GM18499 (cell line): Measurements from ENCODE around the gene CD300LF.

Experiments used
- ATAC-seq: cut with Tn5 transposase; IDR thresholded peaks from one replicate; pipeline ENCODE4 v1.9.1; 2021; ENCODE audit warnings: moderate number of reproducible peaks; ENCODE audit not compliant: insufficient read depth, unreplicated experiment

The CD300LF gene

DNA sequence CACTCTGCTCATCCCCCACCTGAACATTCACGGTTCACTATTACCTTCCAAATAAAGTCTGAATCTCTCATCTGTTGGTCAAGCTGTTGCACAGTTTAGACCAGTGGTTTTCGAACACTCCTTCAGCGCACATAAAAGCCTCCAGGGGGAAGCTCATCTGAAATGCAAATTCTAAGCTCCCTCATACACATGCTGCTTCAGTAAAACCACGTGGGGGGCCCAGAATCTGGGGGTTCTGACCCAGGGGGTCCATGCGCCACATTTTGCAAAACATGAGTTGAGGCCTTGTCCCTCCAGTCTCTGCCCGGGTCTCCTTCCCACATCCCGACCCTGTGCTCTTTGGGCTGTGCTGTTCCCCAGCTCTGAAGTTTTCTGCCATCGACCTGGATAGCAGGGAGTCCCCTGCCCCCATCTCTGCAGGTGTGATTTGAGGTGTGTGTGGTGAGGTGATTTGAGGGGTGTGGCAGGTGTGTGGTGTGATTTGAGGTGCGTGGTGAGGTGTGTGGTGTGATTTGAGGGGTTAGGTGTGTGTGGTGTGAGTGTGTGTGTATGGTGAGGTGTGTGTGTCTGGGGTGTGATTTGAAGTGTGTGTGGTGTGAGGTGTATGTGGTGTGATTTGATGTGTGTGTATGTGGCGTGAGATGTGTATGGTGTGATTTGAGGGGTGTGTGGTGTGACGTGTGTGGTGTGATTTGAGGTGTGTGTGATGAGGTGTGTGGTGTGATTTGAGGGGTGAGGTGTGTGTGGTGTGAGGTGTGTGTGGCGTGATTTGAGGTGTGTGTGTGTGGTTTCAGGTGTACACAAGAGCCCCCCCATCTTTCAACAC lies 19.5 kb upstream of the CD300LF start:
- ATAC-seq: no peak

DNA sequence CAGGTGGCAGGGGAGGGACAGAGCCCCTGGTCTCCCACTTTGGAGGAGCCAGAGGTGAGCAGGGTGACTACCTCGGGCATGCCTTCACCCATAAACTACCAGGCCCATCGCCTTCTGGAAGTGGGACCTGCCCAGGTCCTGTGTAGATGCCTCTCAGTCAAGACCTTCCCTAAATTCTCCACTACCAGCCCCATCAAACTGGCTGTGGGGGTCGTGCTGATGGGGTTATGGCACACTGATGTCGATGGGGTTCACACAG lies 18.6 kb upstream of the CD300LF start:
- no peak for ATAC-seq

DNA sequence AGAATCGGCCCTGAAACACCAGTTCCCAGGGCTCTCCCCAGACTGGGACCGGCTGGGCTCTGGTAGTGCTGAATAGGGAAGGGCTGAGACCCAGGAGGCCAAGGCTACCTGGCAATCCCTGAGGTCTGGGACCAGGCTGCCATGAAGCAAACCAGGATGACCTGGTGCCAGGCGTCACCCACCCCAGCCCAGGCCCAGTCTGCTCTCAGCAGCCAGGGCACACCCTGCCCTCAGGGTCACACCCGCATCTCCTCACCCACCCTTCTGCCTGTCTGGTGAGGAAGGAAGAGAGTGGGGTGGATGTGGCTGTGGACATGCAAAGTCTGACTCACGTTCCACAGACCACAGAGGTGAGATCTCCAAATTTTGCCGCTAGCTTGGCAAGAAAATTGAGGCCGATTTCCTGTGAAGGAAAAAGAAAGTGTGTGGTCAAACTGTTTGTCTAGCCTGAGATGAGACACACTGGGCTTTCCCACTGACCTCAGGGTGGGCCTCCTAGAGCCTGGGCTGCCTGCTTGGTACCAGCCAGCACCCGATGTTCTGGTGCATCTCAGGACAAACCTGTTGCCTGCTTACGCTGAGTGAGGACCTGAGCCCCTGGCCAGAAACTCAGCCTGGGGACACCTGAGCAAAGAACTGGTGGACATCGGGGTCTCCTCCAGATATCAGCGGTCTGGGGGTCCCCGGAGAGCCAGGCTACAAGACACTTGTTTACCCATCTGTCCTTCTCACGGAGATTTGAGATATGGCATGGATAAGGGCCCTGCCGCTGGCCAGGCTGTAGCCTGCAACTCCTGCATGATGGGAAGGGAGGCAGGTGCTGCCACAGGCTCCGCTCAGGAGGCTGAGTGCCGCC lies 18.0 kb upstream of the CD300LF start:
- ATAC-seq: no peak

DNA sequence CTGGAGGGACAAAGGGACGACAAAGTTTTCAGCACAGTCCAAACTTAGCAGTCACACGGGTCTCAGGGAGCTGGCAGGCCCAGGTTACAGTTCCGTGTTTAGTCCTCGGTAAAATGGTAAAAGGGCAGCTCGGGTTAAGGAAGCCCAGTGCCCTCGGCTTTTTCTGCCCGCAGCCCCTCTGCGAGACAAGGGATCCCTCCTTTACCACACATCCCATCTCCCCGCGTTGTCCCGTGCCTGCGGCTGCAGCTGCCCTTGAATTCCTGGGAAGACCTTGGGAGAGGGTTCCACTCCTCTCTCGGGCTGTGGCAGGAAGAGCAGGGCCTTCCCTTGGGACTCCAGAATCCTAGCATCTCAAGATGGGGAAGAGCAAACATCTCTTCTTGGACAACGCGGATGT lies 17.1 kb upstream of the CD300LF start:
- ATAC-seq: no peak

DNA sequence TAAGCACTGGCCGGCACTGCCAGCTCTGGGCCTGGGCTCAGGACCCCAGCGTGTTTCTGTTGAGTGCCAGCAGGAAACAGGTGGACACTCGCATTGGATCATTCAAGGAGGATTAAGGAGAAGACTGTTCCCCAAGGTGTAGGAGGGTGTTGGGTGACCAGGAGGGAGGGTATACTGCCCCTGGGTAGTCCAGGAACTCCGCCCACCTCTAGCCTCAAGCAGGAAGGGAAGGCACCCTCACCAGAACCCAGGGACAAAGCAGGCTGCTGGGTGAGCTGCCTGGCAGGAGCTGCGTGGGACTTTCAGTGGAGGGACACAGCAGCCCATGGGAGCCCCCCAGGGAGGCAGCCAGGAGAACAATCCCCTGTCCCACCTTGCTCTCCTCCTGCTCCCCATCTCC lies 16.6 kb upstream of the CD300LF start:
- ATAC-seq: no peak

DNA sequence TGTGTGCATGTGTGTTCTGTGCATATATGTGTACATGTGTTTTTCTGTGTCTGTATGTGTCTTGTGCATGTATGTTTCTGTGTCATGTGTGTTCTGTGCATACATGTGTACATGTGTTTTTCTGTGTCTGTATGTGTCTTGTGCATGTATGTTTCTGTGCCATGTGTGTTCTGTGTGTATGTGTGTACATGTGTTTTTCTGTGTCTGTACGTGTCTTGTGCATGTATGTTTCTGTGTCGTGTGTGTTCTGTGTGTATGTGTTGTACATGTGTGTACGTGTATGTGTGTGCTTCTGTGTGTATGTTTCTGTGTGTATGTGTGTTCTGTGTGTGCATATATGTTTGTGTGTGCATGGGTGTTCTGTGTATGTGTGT lies 16.0 kb upstream of the CD300LF start:
- ATAC-seq: no peak

DNA sequence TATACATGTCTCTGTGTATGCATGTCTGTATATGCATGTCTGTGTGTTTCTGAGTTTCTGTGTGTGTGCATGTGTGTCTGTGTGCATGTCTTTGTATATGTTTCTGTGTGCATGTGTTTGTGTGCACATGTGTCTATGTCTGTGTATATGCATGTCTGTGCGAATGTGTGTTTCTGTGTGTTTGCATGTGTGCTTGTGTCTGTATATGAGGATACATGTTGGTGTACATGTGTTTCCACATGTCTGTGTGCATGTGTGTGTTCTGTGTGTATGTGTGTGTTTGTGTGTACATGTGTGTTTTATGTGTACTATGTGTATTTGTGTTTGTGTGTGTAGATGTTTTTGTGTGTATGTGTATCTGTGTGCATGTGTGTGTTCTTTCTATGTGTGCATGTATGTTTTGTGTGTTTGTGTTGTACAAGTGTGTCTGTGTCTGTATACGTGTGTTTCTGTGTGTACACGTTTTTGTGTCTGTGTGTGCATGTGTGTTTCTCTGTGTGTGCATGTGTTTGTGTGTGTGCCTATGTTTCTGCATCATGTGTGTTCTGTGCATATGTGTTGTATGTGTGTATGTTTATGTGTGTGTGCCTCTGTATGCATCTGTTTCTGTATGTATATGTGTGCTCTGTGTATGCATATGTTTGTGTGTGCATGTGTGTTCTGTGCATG lies 15.4 kb upstream of the CD300LF start:
- no peak for ATAC-seq

DNA sequence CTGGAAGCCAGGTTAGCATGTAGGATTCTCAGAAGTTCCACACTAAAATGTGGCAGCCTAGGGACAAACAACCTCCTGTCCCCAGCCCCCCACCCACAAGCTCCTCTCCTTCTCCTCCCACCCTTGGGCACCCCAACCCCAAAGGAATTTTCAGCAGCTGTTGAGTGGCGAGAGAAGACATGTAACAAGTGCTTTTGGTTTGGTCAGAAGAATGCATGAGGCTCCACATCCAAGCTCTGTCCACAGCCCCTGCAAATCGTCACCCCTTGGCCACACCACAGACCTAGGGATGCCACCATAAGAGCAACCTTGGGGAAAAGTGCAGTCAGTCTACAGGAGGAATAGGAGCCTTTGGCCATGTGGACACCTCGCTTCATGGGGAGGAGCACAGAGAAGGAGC lies 12.4 kb upstream of the CD300LF start:
- no peak for ATAC-seq

DNA sequence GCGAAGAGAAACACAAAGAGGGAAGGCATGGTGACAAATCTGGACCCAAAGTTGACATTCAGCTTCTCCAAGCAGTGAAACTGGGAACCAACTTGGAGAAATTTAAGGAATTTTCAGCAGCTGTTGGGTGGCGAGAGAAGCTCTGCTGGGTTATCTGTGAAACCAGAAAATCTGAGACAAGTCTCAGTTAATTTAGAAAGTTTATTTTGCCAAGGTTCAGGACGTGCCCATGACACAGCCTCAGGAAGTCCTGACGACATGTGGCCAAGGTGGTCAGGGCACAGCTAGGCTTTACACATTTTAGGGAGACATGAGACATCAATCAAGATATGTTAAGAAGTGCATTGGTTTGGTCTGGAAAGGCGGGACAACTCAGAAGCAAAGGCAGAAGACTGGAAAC lies 11.2 kb upstream of the CD300LF start:
- no peak for ATAC-seq

DNA sequence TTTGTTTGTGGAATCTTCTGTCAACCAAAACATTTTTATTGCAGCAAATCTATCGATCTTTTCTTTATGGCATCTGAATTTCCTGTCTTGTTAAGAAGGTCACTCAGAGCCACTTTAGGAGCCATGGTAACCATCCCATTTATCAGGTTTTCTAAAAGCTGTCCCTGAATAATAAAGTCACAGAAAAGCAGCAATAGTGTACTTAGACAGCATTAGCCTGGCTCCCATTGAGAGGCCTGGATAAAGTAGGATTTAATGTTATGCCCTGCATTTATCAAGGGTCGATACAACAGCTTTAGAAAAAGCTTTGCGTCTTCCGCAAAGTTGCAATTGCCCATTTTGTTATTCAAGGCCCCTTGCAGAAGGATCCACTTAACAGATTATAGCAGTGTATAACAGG lies 10.1 kb upstream of the CD300LF start:
- no peak for ATAC-seq

DNA sequence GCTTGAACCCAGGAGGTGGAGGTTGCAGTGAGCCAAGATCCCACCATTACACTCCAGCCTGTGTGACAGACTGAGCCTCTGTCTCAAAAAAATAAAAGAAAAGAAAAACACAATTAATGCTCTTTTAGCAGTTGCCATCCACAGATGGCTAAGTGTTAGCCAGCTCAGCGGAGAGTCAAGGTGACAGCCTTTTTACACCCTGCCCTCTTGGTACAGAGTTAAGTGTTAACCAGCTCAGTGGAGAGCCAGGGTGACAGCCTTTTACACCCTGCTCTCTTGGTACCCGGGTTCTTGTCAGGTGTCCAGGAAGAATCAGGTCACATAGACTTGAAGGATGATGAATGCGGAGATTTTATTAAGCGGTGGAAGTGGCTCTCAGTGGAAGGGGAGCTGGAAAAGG lies 7.8 kb upstream of the CD300LF start:
- no peak for ATAC-seq

DNA sequence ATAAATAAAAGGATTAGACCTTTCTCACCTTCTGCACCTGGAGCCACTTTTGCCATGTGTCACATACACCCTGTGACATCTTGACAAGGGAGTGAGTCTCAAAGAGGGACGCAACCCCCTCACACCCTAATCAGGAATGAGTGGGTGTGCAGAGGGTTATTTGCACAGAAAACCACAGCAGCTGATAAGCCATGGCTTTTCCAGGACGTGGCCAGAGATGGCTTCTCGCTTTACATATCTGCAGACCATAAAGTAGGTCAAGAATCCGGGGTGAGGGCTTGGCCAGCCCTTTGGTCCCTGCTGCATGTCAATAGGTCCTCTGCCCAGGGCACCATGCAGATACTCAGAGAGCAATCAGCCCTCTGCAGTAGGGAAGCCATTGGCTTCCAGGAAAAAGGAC lies 2.4 kb upstream of the CD300LF start:
- ATAC-seq: no peak

DNA sequence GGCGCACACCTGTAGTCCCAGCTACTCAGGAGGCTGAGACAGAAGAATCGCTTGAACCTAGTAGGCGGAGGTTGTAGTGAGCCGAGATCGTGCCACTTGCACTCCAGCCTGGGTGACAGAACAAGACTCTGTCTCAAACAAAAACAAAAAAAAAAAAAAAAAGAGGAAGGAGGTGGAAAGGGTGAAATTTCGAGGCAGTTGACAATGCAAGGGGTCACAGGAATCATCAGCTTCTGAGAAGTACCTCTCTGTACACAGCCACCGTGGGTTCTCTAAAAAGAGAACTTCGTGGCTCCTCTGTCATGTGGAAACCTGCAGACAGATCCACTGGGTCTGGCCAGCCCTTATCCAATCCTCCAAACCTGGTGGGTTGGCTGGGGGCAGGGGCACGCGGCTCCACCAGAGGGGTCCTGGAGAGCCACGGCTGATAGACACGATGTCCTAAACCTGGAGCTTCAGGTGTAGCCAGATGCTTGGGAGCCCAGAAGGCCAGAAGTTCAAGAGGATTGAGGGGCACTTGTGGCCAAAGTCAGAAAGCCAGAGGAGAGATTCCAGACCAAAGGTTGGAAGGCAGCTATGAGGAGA lies 540 bp upstream of the CD300LF start:
- ATAC-seq: no peak

DNA sequence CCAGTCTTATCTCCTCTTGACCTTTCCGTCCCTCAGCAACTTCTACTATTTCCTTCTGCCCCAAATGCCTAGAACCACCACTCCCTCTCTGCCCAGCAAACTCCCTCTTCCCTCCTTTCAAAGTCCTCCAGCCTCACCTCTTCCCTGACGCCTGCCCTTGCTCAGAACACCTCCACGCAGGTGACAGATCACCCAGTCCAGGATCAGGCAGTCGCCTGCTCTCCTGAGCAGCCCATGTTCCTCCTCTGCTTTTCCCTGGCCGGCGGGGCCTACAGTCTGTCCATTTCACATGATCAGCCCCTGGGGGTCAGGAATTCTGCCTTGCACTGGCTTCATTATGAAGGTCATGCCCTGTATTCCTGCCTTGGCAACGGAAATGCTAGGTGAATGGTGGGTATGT lies 422 bp downstream of the CD300LF start:
- no peak for ATAC-seq

DNA sequence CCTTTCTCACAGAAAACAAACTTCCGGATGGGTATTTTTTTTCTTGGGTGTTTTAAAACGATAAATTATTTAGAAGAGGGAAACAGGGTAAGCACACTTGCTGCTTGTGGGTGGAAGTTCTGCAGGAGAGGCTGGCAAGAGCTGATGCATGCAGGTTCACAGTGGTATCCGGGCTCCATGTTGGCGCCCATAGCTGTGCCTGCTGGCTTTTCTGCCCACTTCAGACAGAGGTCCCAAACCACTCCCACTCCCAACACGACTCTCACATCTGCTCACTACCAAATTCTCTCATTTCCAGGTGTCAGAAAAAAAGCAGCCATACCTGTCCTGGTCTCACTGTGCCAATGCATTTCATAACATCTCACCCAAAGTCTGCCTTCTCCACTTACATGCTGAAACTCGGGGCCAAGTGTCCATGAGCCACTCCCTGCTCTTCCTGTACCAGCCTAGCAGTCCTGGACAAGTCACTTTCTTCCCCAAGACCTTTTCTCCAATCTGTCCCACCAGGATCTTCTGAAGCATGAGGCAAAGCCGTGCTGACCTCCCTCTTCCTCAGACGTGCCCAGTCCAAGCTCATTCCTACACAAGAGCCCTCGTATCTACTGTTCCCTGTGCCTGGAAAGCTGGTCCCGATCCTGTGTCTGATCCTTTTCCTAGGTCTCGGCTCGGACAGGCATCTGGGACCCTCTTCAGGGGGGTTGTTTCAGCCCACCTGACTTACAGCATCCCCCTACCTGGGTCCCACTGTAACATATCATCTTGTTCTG lies 1.5 kb downstream of the CD300LF start:
- ATAC-seq: no peak

DNA sequence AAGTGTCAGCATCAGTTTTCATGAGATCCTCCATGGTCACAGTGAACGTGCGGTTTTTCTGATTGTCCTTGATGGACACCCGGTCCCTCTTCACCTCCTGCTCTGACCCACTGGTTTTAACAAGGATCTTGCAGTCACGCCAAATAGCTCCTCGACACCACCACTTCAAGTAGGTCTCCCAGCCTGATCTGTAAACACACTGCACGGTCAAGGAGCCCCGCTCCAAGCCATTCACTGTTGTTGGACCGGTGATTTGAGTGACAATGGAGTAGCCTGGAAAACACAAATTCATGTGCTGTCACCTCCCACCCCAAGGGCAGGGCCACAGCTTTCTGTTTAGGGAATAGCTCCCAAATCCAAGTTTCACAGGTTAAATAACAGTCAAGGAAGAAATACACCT lies 8.2 kb downstream of the CD300LF start:
- ATAC-seq: no peak

DNA sequence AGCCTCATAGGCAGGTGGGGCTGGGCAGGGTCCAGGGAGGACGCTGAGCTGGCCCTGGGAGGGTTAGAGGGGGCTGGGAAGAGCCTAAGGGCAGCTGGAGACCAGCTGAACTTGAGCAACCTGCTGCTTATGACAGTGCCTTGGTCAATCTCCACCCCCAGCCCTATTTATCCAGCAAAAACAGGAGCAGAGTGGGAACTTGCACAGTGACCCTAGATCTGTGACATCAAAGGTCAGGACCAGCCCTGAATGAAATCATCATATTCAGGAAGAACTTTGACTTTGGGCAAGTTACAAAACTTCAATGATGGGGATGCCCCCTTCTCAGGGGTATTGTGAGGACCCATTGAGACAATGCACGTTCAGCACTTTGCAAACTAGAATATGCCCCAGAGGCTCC lies 9.4 kb downstream of the CD300LF start:
- ATAC-seq: no peak

DNA sequence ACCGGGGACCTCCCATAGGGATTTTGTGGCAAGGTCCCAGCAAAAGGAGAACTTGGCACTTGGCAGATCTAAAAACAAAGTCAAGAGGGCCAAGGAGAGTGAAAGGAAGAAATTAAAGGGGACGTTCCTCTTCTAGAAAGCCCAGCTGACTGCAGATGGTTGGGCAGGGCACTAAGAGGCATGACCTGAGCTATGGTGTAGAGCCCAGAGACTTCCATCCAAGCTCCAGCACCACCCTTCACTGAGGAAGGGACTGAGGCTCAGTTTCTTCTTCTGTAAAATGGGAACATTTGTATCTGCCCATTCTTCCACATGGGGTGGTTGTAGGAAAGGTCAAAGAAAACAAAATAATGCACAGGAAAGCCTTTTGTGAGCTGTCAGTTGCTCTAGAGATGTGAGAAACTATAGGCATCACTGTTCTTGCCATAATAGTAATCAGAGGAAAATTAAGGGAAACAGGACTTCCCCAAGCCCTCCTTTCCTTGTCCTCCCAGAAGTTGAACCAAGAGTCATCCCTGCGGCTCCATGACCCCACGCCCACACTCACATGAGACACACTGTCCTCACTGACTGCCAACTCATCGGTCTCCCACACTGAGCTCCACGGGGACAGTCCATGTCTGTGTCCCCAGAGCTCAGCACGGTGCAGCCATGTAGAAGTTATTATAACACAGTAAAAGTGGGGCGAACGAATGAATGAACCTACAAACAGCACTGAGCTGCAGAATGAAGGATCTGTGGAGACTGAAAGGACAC lies 10.4 kb downstream of the CD300LF start:
- no peak for ATAC-seq

DNA sequence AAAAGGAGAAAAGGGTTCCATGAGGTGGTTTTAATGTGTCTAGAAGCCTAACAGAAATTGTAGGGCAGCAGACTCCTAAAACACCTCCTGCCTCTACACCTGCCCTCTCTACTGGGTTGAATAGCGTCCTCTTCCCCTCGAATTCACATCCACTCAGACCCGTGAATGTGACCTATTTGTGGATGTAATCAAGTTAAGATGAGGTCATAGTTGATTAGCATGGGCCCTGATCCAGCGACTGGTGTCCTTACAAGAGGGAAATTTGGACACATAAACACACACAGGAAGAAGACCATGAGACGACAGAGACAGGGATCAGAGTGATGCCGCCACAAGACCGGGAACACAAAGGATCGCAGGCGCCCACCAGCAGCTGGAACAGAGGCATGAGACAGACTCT lies 13.5 kb downstream of the CD300LF start:
- ATAC-seq: no peak

DNA sequence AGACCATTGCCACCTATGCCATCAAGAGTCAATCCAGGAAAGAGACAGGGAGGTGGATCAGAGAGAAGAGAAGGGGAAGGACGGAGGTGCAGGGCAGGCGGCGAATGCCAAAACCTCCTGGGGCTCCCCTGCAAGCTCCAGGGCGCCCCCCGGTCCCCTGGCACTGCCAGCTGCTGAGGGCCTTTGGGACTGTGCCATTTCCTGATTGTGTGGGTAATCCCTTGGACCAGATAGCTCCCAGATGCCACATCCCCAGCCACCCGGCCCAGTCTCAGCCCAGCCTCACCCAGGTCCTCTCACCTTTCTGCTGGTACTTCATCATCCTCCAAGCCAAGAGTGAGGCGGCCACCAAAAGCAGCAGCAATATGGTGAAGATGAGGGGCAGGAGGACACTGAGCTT lies 14.7 kb downstream of the CD300LF start:
- ATAC-seq: no peak
